Fibroblast of skin of right biceps (primary cell): ENCODE measurements around the gene PFKFB3.
"Not testable (repeated sequence)": the region's sequence is repeated elsewhere in the genome, so short reads cannot be mapped to it uniquely, and the experiment has no call there.

ENCODE experiments used
- DNase-seq: peaks from one replicate; pipeline ENCODE4 v3.0.0-alpha.2; 2013

PFKFB3 gene

GRCh38 chr10:6239213-6239991 lies 36.7 kb downstream of the PFKFB3 start:
- peak; percentile 99 for DNase-seq

GRCh38 chr10:6240254-6240653 lies 37.5 kb downstream of the PFKFB3 start:
- no peak for DNase-seq

GRCh38 chr10:6242089-6242488 lies 39.4 kb downstream of the PFKFB3 start:
- DNase-seq, result no peak

- DNase-seq, result no peak
Measured at GRCh38 chr10:6244510-6244909, 41.8 kb downstream of the PFKFB3 start.

- DNase-seq, result no peak
Measured at GRCh38 chr10:6247041-6247712, 44.4 kb downstream of the PFKFB3 start.

GRCh38 chr10:6248908-6249307 lies 46.2 kb downstream of the PFKFB3 start:
- not testable (repeated sequence) for DNase-seq

- DNase-seq, result no peak
Measured at GRCh38 chr10:6249698-6250097, 47.0 kb downstream of the PFKFB3 start.

GRCh38 chr10:6250745-6251144 lies 48.0 kb downstream of the PFKFB3 start:
- DNase-seq, result no peak

- DNase-seq, result no peak
Measured at GRCh38 chr10:6254201-6254600, 51.5 kb downstream of the PFKFB3 start.

- DNase-seq, result no peak
Measured at GRCh38 chr10:6255548-6256061, 52.9 kb downstream of the PFKFB3 start.

- no peak for DNase-seq
Measured at GRCh38 chr10:6256439-6256838, 53.7 kb downstream of the PFKFB3 start.

GRCh38 chr10:6259153-6259552 lies 56.4 kb downstream of the PFKFB3 start:
- no peak for DNase-seq

GRCh38 chr10:6260843-6261242 lies 58.1 kb downstream of the PFKFB3 start:
- no peak for DNase-seq

- DNase-seq, result no peak
Measured at GRCh38 chr10:6267941-6268340, 65.2 kb downstream of the PFKFB3 start.

- no peak for DNase-seq
Measured at GRCh38 chr10:6269432-6269831, 66.7 kb downstream of the PFKFB3 start.

- DNase-seq, result peak; percentile 45
Measured at GRCh38 chr10:6269953-6270867, 67.5 kb downstream of the PFKFB3 start.

- no peak for DNase-seq
Measured at GRCh38 chr10:6270951-6271350, 68.2 kb downstream of the PFKFB3 start.

- no peak for DNase-seq
Measured at GRCh38 chr10:6271663-6272062, 68.9 kb downstream of the PFKFB3 start.

- no peak for DNase-seq
Measured at GRCh38 chr10:6272126-6272525, 69.4 kb downstream of the PFKFB3 start.

- DNase-seq, result peak; percentile 28
Measured at GRCh38 chr10:6273351-6273750, 70.6 kb downstream of the PFKFB3 start.

GRCh38 chr10:6274040-6274439 lies 71.3 kb downstream of the PFKFB3 start:
- no peak for DNase-seq

GRCh38 chr10:6274484-6274883 lies 71.8 kb downstream of the PFKFB3 start:
- no peak for DNase-seq
